Breast epithelium (tissue), 3 donors: ENCODE data around the gene PELI2.

Source experiments
- POLR2AphosphoS5 ChIP-seq, 3 donors: sonication (generic); formaldehyde crosslinking; IDR thresholded peaks; one replicate each; pipeline ENCODE4 v1.6.1; 2017; ENCODE audit warnings: antibody characterized with exemption in 3 of 3
- TF ChIP-seq, protein P1 (sequence below), 3 donors: fragments of 450-650 bp; IDR thresholded peaks; one replicate each; pipeline ENCODE4 v1.5.1; 2016 to 2017; ENCODE audit warnings: antibody characterized with exemption in 3 of 3, mild to moderate bottlenecking in 3 of 3, moderate library complexity in 3 of 3

DNA sequence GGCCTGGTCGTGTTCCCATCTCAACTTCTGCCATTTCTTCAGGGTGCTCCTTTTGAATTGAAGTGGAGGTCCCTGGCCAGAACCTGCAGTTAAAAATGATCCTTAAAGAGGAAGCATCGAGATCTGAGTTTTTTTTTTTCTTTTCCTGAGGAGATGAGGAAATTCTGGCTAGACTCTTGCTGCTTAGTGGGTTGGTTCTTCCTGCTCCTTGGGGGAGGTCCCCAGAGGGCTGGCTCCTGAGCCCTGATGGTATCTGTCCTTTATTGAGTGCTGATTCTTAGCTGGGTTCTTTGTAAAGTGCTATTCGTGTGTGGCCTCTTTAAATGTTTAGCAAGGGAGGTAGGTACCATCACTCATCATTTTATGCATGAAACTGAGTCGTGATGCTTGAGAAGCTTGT, 11.7 kb downstream of the PELI2 start:
- TF ChIP-seq, protein P1, sequence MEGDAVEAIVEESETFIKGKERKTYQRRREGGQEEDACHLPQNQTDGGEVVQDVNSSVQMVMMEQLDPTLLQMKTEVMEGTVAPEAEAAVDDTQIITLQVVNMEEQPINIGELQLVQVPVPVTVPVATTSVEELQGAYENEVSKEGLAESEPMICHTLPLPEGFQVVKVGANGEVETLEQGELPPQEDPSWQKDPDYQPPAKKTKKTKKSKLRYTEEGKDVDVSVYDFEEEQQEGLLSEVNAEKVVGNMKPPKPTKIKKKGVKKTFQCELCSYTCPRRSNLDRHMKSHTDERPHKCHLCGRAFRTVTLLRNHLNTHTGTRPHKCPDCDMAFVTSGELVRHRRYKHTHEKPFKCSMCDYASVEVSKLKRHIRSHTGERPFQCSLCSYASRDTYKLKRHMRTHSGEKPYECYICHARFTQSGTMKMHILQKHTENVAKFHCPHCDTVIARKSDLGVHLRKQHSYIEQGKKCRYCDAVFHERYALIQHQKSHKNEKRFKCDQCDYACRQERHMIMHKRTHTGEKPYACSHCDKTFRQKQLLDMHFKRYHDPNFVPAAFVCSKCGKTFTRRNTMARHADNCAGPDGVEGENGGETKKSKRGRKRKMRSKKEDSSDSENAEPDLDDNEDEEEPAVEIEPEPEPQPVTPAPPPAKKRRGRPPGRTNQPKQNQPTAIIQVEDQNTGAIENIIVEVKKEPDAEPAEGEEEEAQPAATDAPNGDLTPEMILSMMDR (IDR thresholded peaks at IDR 0.05): no peak
- TF ChIP-seq POLR2AphosphoS5 (IDR thresholded peaks at IDR 0.05): no peak
